ENCODE data around the gene PIK3CB.
"Not testable (repeated sequence)": the region's sequence is repeated elsewhere in the genome, so short reads cannot be mapped to it uniquely, and the experiment has no call there.

The PIK3CB gene

DNA sequence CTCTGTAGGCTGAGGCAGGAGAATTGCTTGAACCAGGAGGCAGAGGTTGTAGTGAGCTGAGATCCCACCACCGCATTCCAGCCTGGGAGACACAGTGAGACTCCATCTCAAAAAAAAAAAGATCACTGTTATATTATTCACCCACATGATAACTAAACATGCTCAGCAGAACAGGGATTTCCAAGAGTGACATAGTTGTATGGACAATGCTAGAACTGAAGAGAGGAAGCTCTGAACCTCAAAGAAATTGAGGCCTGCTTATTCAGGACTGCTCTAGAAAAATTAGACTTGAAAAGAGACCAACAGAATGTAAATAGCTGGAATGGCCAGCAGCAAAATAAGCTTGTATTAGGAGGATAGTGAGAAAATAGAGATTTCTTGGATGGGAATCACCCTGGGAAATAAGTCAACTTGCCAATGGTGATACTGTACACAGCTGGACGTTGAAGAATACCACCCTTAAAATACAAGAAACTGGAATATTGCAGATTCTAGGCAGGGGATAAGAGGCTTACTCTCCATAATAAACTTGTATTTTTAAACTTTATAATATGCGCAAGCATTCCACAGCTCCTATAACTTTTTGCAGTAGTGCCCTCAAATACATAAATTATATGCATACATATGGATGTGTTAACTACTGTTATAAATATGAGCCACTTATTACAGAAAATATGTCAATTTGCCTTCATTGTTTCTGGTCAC, 28.2 kb downstream of the PIK3CB start:
- no peak for DNase-seq (ENCODE audit: low read depth in 2 of 2)

DNA sequence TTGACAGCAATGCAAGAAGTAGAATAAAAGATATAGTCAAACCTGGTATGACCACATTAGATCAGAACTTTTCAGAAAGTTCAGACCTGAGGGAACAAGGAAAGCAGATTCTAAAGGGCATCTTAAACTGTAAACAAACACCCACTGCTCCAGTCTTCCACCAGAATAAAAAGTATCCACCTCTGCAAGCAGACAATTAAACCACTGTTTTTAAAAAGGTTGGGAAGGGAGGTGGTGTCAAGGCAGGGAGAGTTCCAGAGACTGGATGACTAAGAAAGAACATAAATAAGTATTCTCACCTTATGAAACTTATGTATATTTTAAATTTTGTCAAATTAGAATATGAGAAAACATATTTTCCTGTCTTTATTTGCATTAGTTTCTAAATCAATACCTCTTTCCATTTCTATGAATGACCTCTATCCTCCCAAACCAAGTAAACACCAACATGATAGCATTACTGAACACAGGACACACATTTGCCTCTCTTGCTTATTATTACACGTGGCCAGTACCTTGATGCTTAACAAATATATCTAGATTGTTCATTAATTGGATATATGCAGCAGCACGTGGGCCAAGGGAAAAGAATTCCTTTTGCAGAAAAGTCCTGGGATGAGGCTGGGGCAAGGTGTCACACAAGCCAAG, 31.6 kb downstream of the PIK3CB start:
- no peak for DNase-seq (ENCODE audit: low read depth in 2 of 2)

DNA sequence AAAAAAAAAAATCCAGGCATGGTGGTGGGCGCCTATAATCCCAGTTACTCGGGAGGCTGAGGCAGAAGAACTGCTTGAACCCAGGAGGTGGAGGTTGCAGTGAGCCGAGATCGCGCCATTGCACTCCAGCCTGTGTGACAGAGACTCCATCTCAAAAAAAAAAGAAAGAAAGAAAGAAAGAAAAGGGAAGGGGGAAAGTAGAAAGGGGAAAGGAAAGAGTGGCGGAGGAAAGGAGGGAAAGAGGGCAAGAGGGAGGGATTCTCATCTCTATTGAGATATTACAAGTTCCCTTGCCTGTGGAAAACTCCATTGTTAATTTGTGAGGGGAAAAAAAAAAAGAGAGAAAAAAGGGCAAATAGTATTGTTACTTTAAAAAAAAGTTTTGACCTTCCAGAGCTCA, 32.5 kb downstream of the PIK3CB start:
- not testable (repeated sequence) for DNase-seq (ENCODE audit: low read depth in 2 of 2)

DNA sequence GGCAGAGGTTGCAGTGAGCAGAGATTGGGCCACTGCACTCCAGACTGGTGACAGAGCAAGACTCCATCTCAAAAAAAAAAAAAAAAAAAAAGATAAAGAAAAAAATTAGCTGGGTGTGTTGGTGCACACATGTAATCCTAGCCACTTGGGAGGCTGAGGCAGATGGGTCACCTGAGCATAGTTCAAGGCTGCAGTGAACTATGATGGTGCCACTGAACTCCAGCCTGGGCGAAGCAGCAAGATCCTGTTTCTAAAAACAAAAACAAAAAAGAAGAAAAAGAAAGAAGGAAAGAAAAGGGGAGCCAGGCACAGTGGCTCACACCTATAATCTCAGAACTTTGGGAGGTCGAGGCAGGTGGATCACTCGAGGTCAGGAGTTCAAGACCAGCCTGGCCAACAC, 32.9 kb downstream of the PIK3CB start:
- no peak for DNase-seq (ENCODE audit: low read depth in 2 of 2)

DNA sequence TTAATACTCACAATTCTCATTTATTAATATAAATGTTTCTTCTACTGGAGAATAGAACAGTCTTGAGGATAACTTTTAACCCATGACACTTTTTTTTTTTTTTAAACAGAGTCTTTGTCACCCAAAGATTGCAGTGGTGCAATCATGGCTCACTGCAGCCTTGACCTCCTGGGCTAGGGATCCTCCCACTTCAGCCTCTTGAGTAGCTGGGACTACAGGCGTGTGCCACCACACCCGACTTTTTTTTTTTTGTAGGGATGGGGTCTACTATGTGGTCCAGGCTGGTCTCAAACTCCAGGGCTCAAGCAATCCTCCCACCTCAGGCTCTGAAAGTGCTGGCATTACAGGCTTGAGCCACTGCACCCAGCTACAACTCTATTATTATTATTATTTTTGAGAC, 34.5 kb downstream of the PIK3CB start:
- DNase-seq (ENCODE audit: low read depth in 2 of 2), result no peak

DNA sequence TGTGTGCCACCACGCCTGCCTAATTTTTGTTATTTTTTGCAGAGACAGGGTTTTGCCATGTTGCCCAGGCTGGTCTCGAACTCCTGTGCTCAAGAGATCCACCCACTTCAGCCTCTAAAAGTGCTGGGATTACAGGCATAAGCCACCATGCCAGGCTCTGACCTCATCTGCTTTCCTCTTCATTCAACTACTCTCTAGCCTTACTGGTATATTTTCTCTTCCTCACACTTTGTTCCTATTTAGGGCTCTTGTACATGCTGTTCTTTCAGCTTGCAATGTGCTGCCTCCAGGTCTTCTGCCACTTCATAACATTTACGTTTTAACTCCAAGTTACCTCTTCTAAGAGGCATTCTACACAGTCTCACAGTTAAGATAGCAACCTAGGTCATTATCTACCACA, 34.9 kb downstream of the PIK3CB start:
- no peak for DNase-seq (ENCODE audit: low read depth in 2 of 2)

DNA sequence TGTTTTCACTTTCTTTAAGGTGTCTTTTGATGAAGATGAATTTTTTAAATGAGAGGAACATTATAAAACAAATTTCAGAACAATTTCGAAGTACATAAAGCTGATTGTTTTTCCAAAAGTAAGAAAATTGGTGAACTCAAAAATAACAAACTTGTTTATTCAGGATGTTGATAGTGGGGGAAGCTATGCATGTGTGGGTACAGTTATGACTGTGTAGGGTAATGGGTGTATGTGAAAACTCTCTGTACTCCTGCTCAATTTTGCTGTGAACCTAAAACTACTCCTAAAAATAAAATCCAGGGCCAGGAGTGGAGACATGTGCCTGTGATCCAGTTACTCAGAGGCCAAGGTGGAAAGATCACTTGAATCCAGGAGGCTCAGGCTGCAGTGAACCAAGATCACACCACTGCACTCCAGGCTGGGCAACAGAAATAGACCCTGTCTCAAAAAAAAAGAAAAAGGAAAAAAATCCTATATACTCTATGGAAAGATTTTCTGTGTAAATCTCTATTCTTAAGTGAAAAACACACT, 37.2 kb downstream of the PIK3CB start:
- no peak for DNase-seq (ENCODE audit: low read depth in 2 of 2)

DNA sequence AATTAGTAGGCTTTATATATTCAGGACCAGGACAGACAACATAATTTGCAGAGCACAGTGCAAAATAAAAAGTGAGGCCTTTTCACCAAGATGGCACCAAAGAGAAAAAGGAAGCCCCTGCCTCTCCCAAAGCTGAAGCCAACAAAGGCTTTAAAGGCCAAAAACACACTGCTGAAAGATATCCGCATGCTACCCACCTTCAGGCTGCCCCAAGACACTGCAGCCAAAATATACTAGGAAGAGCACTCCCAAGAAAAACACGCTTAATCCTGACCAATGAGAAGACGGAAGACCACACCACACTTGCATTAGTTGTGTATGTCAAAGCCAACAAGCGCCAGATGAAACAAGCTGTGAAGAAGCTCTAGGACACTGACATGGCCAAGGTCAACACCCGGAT, 38.0 kb downstream of the PIK3CB start:
- DNase-seq (ENCODE audit: low read depth in 2 of 2), result no peak

DNA sequence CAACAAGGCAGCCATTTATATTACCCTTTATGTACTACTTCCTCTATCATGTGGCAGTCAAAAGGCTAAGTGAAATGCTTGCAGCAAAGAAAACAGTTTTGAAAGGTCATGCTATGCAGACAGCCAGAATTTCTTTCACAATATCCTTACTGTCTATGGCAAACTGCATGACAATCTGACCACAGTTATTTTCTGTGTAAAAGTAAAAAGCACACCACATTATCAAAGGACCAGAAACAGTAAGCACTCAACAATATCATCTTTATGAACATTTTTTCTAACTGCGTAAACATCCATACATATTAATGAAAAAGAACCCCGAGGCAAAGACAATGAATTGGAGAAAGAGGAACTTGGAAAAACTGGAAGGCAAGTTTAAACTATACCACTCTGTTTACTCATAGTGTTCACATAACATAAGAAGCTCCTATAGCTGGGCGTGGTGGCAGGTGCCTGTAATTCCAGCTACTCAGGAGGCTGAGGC, 47.9 kb downstream of the PIK3CB start:
- DNase-seq (ENCODE audit: low read depth in 2 of 2), result no peak

DNA sequence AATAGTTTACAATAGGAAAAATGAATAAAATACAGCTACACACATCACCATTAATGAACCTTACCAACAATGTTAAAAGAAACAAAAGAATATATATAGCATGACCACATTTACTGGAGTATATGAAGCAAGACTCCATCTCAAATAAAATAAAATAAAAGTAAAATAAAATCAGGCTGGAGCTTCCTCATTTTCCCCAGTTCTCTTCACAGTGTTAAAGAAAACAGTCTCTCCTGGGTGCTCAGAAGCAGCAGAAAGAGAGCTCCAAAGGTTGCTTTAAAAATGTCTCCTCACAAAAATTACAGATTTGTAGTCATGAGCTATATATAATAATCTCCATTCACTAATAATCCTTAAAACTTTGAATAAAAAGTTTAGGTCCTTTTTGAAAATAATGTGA, 48.8 kb downstream of the PIK3CB start:
- no peak for DNase-seq (ENCODE audit: low read depth in 2 of 2)

DNA sequence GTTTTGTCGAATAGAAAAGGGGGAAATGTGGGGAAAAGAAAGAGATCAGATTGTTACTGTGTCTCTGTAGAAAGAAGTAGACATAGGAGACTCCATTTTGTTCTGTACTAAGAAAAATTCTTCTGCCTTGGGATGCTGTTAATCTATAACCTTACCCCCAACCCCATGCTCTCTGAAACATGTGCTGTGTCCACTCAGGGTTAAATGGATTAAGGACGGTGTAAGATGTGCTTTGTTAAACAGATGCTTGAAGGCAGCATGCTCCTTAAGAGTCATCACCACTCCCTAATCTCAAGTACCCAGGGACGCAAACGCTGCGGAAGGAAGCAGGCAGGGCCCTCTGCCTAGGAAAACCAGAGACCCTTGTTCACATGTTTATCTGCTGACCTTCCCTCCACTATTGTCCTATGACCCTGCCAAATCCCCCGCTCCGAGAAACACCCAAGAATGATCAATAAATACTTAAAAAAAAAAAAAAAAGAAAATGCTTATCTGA, 49.3 kb downstream of the PIK3CB start:
- not testable (repeated sequence) for DNase-seq (ENCODE audit: low read depth in 2 of 2)

DNA sequence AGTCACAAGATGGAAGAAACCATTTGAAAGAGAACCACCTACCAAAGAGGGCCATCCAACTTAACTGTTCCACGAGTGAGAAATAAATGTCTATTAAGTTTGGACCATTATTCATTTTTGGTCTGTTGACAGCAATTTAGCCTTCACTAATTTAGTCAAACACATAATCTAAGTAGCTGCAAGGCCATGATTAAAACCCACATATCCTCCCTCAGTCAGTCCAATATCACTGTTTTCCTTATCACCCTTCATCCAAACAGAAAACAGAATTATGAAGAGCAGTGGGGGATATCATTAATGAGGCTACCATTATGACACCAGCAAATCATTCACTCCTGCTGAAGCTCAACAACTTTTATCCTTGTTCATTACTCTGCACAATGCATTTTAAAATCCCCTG, 52.0 kb downstream of the PIK3CB start:
- no peak for DNase-seq (ENCODE audit: low read depth in 2 of 2)

DNA sequence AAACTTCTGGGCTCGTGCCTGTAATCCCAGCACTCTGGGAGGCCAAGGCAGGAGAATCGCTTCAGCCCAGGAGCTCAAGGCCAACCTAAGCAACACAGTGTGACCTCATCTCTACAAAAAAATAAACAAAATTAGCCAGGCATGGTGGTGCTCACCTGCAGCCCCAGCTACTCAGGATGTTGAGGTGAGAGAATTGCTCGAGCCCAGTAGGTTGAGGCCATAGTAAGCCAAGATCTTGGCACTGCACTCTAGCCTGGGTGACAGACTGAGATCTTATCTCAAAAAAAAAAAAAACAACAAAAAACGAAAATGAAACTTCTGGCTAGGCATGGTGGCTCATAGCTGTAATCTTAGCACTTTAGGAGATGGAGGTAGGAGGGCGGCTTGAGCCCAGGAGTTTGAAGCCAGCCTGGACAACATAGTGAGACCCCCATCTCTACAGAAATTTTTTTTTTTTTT, 53.7 kb downstream of the PIK3CB start:
- no peak for DNase-seq (ENCODE audit: low read depth in 2 of 2)

DNA sequence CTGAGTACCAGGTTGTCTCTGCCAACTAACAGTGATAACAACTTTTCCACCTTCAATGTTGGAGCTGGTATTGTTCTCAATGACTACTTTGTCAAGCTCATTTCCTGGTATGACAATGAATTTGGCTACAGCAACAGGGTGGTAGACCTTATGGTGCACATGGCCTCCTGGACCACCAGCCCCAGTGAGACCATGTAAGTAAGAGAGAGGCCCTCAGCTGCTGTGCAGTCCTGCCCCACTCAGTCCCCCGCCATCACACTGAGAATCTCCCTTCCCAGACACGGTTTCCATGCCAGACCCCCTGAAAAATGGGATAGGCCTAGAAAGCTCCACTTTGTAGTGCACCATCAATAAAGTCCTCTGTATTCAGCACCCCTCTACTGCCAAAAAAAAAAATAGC, 56.1 kb downstream of the PIK3CB start:
- no peak for DNase-seq (ENCODE audit: low read depth in 2 of 2)

DNA sequence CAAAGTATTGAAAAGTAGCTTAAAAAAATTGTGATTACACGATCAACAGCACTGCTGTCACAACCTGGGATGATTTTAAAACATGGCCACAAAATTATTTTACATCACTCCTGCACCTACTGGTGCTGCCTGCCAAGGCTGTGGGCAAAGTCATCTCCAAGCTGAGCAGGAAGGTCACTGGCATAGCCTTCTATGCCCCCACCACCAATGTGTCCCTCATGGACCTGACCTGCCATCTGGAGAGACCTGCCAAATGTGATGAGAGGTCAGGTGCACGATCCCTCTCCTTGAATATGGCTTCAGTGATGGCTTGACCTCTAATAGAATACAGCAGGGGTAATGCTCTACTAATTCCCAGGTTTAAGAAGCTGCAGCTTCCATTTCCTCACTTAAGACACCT, 57.8 kb downstream of the PIK3CB start:
- DNase-seq (ENCODE audit: low read depth in 2 of 2), result no peak

DNA sequence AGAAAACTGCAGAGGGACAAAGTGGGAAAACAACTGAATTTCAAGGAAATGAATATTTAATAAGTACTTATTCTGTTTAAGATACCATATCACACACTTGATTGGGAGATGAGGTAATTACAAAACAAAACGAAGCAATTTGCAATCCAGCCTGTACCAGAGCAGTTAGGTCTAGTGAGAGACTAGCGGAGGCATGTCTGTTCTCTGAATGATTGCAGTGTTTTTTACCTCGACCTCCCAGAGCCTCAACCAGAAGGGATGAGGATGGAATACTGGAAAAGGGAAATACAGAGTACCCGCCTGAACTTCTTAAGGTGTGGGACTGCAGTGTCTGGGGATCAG, 59.5 kb downstream of the PIK3CB start:
- no peak for DNase-seq (ENCODE audit: low read depth in 2 of 2)

DNA sequence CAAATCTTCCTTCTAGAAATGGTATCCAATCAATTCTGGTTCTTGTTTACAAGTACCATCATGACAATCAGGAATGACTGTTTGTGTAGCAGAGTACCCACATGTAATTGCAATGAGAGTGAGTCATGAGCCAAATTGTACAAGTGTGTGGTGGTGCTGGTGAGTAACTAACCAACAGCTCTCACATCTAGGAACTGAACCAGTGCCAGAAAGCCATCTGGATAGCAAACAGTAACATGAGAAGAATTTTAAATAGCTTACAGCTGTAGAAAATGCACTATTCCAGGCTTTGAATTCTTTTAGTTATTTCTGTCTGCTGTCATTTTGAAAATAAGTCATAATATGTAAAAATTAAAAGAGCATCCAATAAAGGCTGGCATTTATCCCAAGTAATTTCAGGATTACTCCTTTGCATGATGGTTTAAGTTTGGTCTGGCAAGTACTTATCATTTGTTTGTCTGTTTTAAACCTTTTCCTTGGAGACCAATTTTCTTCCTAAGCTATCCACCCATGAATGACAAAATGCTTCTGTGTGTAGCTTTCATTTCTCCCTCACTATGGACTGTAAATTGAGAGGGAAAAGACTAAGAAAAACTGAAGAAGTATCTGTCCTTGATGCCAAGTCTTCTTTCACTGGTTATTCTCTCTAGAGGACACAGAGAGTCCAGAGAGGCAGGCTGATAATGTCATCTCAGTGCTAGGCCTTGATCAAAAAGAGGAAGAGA, 60.0 kb downstream of the PIK3CB start:
- DNase-seq (ENCODE audit: low read depth in 2 of 2), result no peak

DNA sequence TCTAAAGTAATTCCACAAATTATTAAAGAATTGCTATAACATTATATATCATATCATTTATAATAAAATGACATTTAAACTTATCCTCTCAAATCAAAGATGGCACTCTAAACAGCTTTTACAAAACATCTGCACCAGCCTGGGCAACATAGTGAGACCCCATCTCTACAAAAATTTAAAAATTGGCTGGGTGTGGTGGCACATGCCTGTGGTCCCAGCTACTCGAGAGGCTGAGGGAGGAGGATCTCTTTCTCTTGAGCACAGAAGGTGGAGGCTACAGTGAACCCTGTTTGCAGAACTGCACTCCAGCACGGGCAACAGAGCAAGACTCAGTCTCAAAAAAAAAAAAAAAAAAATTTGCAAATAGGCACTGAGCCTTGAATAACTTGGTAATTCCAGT, 63.1 kb downstream of the PIK3CB start:
- no peak for DNase-seq (ENCODE audit: low read depth in 2 of 2)

DNA sequence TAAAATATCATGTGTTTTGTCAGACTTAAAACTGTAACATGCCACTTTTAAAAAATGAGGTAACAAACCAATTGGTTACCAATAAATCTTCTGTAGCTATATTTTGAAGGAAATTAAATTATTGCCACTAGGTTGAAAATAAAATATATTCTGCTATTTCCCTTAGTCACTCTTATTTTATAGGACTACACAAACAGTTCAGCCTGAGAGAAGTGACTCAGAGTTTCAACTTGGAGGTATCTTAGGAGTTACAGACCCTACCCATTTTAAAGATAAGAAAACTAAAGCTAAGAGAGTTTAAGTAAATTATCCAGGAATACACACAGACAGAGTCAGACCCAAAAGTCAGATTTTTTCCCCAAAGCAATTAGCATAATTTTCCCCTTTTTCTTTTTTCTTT, 65.1 kb downstream of the PIK3CB start:
- no peak for DNase-seq (ENCODE audit: low read depth in 2 of 2)

DNA sequence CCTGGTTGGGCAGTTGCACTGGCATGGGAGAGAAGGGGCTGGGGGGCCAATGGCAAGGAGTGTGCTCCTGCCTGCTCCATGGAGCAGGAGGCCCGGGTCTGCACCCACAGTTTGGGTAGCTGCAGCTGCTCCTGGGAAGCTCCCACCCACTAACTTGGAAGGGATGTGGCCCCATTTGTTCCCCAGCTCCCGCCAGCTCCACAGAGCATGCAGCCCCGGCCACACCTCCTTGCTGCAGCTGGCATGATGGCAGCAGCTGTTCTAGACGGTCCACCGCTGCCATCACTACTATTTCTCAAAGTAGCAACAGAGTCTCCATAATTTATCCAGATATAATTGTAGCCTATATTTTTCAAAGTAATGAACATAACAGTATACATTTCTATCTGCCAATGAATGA, 65.8 kb downstream of the PIK3CB start:
- no peak for DNase-seq (ENCODE audit: low read depth in 2 of 2)

DNA sequence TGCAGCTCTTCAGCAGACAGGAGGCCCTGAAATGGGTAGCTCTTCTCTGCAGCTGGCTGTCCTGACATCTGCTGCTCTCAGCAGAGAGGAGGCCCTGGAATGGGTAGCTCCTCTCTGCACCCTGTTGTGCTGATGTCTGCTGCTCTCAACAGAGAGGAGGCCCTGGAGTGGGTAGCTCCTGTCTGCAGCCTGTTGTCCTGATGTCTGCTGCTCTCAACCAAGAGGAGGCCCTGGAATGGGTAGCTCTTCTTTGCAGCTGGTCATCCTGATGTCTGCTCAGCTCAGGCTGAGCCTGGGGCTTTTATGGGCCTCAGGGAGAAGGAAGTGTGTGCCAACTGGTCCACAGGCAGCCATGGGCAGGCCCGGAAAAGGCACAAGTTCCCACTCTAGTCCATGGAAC, 66.6 kb downstream of the PIK3CB start:
- DNase-seq (ENCODE audit: low read depth in 2 of 2), result no peak

DNA sequence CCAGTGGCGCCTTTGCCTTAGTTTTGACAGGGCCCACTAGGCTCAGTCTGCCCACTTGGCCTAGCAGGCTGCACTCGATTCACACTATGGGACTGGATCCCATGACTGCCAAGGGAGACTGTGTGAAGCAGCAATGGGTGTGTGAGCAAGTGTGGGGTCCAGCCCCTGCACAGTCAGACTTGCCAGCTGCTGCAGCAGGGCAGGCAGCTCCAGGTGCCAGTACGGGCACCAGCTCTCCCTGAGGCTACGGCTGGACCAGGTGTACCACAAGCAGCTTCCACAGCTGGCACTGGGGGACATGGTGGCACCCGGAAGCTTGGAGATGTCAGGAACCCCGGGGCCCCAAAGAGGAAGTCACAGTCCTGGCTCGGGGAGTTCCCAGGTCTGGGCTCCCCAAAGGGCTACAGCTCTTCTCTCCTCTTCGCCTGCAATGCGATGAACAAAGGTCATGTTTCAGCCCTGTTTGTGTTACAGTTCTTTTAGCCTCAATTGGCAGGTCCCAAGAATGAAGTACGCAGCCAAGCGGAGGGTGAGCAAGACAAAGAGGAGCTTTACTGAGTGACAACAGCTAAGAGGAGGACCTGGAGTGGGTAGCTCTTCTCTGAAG, 67.1 kb downstream of the PIK3CB start:
- DNase-seq (ENCODE audit: low read depth in 2 of 2), result no peak
